SK-N-SH (cell line): ENCODE results near the gene NEU2. TPM values are rescaled to one million over a fixed set of nuclear protein-coding genes. Genes with fewer than 3 reads are reported as not detected.

Experiments used
- CTCF ChIA-PET: fragments of 300-600, 350-600 bp; formaldehyde crosslinking; extraction: SDS; loops from one replicate; lab custom pipeline; 2021; lab: Yijun Ruan, JAX
- POLR2A ChIA-PET: fragments of 350-600 bp; sonication (Branson Sonifier 250); formaldehyde crosslinking; extraction: SDS; loops from one replicate; lab custom pipeline; 2020; ENCODE audit warnings: antibody characterized with exemption, inconsistent platforms; lab: Yijun Ruan, JAX
- DNase-seq: peaks from one replicate; pipeline ENCODE4 v3.0.0; 2012
- H2AFZ ChIP-seq: fragments of 200-600 bp; sonication (generic); 2 replicates; pipeline ENCODE4 v1.8.1; 2016; ENCODE audit warnings: antibody characterized with exemption, mild to moderate bottlenecking, low read depth
- H3F3A ChIP-seq: fragments of 200-600 bp; sonication (generic); replicated peaks from 2 replicates; pipeline ENCODE3; 2016; ENCODE audit warnings: antibody characterized with exemption, mild to moderate bottlenecking; ENCODE audit not compliant: insufficient read depth
- H3K27ac ChIP-seq, 2 experiments: fragments of 200-500 bp in 1 of 2; fragments of 200-600 bp in 1 of 2; sonication (Bioruptor generic) in 1 of 2; sonication (generic), shearing (Covaris generic) in 1 of 2; 2 replicates each; pipeline versions ENCODE4 v1.5.1 to v1.6.1; 2014 to 2016; ENCODE audit warnings: low read depth in 2 of 2, inconsistent platforms in 1 of 2, low read length in 1 of 2, mild to moderate bottlenecking in 1 of 2, mixed read lengths in 1 of 2
- H3K27me3 ChIP-seq: fragments of 200-600 bp; sonication (generic), shearing (Covaris generic); 2 replicates; pipeline ENCODE4 v1.6.1; 2016; ENCODE audit warnings: mixed run types; ENCODE audit not compliant: insufficient read depth
- H3K36me3 ChIP-seq, 2 experiments: fragments of 200-500 bp in 1 of 2; fragments of 200-600 bp in 1 of 2; sonication (Bioruptor generic) in 1 of 2; sonication (generic) in 1 of 2; replicated peaks in 1 of 2; 2 replicates each; pipeline versions ENCODE3 to v1.5.1; 2014 to 2016; ENCODE audit warnings: low read length in 1 of 2, mild to moderate bottlenecking in 1 of 2; ENCODE audit not compliant: insufficient read depth in 2 of 2, control insufficient read depth in 1 of 2
- H3K4me1 ChIP-seq, 2 experiments: fragments of 200-500 bp in 1 of 2; fragments of 200-600 bp in 1 of 2; sonication (Bioruptor generic) in 1 of 2; sonication (generic), shearing (Covaris generic) in 1 of 2; 2 replicates each; pipeline versions ENCODE4 v1.5.1 to v1.6.1; 2014 to 2016; ENCODE audit warnings: low read depth in 1 of 2, low read length in 1 of 2, mixed run types in 1 of 2; ENCODE audit not compliant: insufficient read depth in 2 of 2, control insufficient read depth in 1 of 2
- H3K4me2 ChIP-seq: fragments of 200-600 bp; sonication (generic), shearing (Covaris generic); 2 replicates; pipeline ENCODE4 v1.6.1; 2017; ENCODE audit warnings: mixed run types
- H3K4me3 ChIP-seq, 2 experiments: fragments of 200-500 bp in 1 of 2; fragments of 200-600 bp in 1 of 2; sonication (Bioruptor generic) in 1 of 2; sonication (generic), shearing (Covaris generic) in 1 of 2; 2 replicates each; pipeline versions ENCODE4 v1.5.1 to v1.8.1; 2014 to 2016; ENCODE audit warnings: low read depth in 2 of 2, inconsistent platforms in 1 of 2, low read length in 1 of 2, mild to moderate bottlenecking in 1 of 2, mixed read lengths in 1 of 2, moderate library complexity in 1 of 2
- H3K79me2 ChIP-seq: fragments of 200-600 bp; sonication (generic); 2 replicates; pipeline ENCODE4 v1.8.1; 2017; ENCODE audit warnings: mild to moderate bottlenecking; ENCODE audit not compliant: insufficient read depth
- H3K9ac ChIP-seq: fragments of 200-600 bp; sonication (generic); 2 replicates; pipeline ENCODE4 v1.6.1; 2017; ENCODE audit warnings: mixed run types
- H3K9me2 ChIP-seq: fragments of 200-600 bp; sonication (generic); 2 replicates; pipeline ENCODE4 v1.6.1; 2017; ENCODE audit warnings: mixed run types
- H3K9me3 ChIP-seq: fragments of 200-600 bp; sonication (generic); 2 replicates; pipeline ENCODE4 v1.6.1; 2017; ENCODE audit warnings: mixed run types, mild to moderate bottlenecking, moderate library complexity
- H4K20me1 ChIP-seq: fragments of 200-600 bp; sonication (generic); 2 replicates; pipeline ENCODE4 v1.6.1; 2017; ENCODE audit warnings: mild to moderate bottlenecking, mixed run types; ENCODE audit not compliant: insufficient read depth
- ELF1 ChIP-seq: IDR thresholded peaks from 2 replicates; pipeline ENCODE4 v1.4.0; 2012
- EP300 ChIP-seq, 2 experiments: IDR thresholded peaks; 2 replicates each; pipeline versions ENCODE4 v1.4.0 to v1.6.1; 2012; ENCODE audit warnings: borderline replicate concordance in 1 of 2, low read depth in 1 of 2, low read length in 1 of 2
- EZH2phosphoT487 ChIP-seq: fragments of 200-600 bp; sonication (generic); IDR thresholded peaks from 2 replicates; pipeline ENCODE4 v1.6.1; 2017; ENCODE audit warnings: low read depth, mixed run types, mild to moderate bottlenecking, antibody characterized with exemption, moderate library complexity, borderline replicate concordance
- MXI1 ChIP-seq: IDR thresholded peaks from 2 replicates; pipeline ENCODE4 v1.6.1; 2012; ENCODE audit warnings: mild to moderate bottlenecking, low read depth, low read length, improper control_type of control experiment
- NFIC ChIP-seq: IDR thresholded peaks from 2 replicates; pipeline ENCODE4 v1.4.0; 2012; ENCODE audit warnings: borderline replicate concordance
- SIN3A ChIP-seq: IDR thresholded peaks from 2 replicates; pipeline ENCODE4 v1.6.1; 2012; ENCODE audit warnings: low read depth, mild to moderate bottlenecking, low read length, moderate library complexity, borderline replicate concordance
- TCF12 ChIP-seq: IDR thresholded peaks from 2 replicates; pipeline ENCODE4 v1.4.0; 2012
- WGBS: methylation state at CpG from one replicate; pipeline ENCODE4 v1.1.6; 2017; ENCODE audit warnings: low lambda C conversion rate; 5-methylcytosine and 5-hydroxymethylcytosine counted together
- polyA plus RNA-seq, 3 experiments: library from polyadenylated mRNA; depleted of rRNA; stranded (reverse); fragments of >200 nt; gene quantifications; 2 replicates each; pipeline ENCODE4 v1.2.3, GENCODE V29; 2012
- TF ChIP-seq, protein P1 (sequence below): IDR thresholded peaks from 2 replicates; pipeline ENCODE4 v1.4.0; 2012; ENCODE audit warnings: low read depth, borderline replicate concordance
- TF ChIP-seq, protein P2 (sequence below): IDR thresholded peaks from 2 replicates; pipeline ENCODE4; 2012
- TF ChIP-seq, protein P3 (sequence below): IDR thresholded peaks from 2 replicates; pipeline ENCODE4 v1.6.1; 2012; ENCODE audit warnings: mild to moderate bottlenecking, low read depth, low read length, moderate library complexity

NEU2 gene
- polyA plus RNA-seq, 1 of the 3 experiments (the other 2 are of a cell fraction): not detected

DNA sequence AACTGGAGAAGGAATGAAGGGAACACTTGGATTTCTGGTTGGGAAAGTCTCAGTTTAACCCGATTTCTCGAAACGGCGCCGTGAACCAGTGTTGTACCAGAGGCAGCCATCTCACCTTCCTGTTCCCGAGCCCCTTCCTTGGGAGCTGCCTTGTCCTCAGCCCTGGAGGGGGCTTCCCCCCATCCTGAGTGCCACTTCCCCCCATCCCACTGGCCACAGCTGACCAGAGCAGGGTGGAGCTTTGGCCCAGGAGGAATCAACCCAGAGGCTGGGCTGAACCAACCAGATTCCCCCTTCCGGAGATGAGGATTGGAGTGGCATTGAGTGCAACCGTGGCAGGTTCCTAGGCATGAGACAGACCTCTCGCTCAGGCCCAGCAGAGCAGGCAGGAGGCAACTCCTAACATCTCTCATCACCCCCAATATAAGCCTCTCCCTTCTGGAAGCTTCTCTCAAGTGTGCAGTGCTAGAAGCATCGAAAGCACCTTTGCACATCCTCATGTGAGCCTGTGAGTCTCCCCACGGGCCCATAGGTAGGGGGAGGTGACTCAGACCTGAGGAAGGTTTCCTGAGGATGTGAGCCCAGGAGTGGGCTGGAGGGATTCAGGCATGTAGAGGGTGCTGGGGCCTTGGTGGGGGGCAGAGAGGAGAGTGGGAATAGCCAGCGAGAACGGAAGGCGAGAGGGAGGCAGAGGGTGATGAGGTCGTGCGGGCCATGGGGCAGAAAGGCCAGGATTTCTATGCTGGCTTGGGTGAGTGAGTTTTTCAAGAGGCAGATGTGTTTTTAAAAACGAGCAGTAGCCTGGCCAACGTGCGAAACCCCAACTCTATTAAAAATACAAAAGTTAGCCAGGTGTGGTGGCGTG, 31.4 kb upstream of the NEU2 start:
- WGBS: 85% methylated on average over 17 of the region's 20 CpGs
- Histone ChIP-seq H2AFZ (no peak overlapping the region), H3K79me2 (no peaks in the 10 kb centered on the region), H3K36me3 (no peaks in the 10 kb centered on the region), H3K27me3 (no peaks in the 10 kb centered on the region), H3K9me3 (no peaks in the 10 kb centered on the region), H3K9ac (no peak overlapping the region), H3K9me2 (no peaks in the 10 kb centered on the region), H3F3A (no peaks in the 10 kb centered on the region), H3K4me1 (no peaks in the 10 kb centered on the region), H3K4me3 (no peak overlapping the region), H3K27ac (no peak overlapping the region), H3K4me2 (no peak overlapping the region), H4K20me1 (no peaks in the 10 kb centered on the region)
- no peak for TF ChIP-seq ELF1
- TF ChIP-seq MXI1: no peak
- DNase-seq: no peak
- ChIA-PET POLR2A (no interaction called here), CTCF (no interaction called here)

DNA sequence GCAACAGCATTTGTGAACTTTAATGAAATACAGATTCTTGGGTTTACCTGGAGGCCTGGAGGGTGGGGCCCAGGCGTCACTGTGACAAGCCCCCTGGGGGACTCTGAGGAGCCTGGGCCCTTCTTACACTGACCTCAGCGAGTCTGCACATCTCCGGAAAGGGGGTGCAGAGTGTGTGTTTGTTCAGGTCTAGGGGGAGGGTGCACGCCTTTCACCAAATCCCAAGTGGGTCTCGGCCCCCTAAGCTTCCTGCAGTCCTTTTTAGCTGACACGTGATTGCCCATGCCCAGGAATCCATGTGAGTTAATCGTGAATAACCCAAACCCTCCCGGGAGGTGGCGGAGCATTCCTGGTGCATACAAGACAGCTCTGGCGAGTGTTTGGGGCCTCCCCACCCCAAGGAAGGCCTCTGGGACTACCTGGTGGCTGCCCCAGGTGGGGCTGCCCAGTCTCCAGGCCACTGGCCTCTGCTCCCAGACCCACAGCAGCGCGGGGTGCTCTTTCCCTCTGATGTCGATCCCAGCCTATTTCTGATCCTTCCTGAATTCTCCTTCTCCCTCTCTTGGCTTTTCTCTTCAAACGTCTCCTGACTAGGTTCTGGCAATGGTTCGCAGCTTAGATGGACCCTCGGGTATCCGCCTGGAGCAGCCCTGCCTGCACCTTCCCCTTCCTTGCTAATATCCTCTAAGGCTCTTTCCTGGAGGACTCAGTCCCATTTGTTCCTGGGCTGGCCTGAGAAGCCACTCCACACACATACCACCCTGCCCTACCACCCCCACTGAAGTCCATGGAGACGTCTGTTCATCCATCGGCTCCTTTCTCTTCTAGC, 29.4 kb upstream of the NEU2 start:
- H3K4me1 ChIP-seq: no peaks in the 10 kb centered on the region
- no peaks in the 10 kb centered on the region for H4K20me1 ChIP-seq
- H3K36me3 ChIP-seq: no peaks in the 10 kb centered on the region
- no peak overlapping the region for H3K4me2 ChIP-seq
- no peak overlapping the region for H3K27ac ChIP-seq
- no peaks in the 10 kb centered on the region for H3K9me2 ChIP-seq
- ChIA-PET POLR2A (no interaction called here), CTCF (no interaction called here)
- DNase-seq: no peak
- H3F3A ChIP-seq: no peaks in the 10 kb centered on the region
- WGBS: 80% methylated on average over 16 of the region's 19 CpGs
- no peaks in the 10 kb centered on the region for H3K79me2 ChIP-seq
- H3K9ac ChIP-seq: no peak overlapping the region
- no peak for TF ChIP-seq TCF12
- TF ChIP-seq, protein P1, sequence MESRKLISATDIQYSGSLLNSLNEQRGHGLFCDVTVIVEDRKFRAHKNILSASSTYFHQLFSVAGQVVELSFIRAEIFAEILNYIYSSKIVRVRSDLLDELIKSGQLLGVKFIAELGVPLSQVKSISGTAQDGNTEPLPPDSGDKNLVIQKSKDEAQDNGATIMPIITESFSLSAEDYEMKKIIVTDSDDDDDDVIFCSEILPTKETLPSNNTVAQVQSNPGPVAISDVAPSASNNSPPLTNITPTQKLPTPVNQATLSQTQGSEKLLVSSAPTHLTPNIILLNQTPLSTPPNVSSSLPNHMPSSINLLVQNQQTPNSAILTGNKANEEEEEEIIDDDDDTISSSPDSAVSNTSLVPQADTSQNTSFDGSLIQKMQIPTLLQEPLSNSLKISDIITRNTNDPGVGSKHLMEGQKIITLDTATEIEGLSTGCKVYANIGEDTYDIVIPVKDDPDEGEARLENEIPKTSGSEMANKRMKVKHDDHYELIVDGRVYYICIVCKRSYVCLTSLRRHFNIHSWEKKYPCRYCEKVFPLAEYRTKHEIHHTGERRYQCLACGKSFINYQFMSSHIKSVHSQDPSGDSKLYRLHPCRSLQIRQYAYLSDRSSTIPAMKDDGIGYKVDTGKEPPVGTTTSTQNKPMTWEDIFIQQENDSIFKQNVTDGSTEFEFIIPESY: no peak
- no peak for TF ChIP-seq NFIC
- no peak for TF ChIP-seq SIN3A
- TF ChIP-seq, protein P2, sequence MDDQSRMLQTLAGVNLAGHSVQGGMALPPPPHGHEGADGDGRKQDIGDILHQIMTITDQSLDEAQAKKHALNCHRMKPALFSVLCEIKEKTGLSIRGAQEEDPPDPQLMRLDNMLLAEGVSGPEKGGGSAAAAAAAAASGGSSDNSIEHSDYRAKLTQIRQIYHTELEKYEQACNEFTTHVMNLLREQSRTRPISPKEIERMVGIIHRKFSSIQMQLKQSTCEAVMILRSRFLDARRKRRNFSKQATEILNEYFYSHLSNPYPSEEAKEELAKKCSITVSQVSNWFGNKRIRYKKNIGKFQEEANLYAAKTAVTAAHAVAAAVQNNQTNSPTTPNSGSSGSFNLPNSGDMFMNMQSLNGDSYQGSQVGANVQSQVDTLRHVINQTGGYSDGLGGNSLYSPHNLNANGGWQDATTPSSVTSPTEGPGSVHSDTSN: no peak
- no peak for TF ChIP-seq EZH2phosphoT487
- TF ChIP-seq, protein P3, sequence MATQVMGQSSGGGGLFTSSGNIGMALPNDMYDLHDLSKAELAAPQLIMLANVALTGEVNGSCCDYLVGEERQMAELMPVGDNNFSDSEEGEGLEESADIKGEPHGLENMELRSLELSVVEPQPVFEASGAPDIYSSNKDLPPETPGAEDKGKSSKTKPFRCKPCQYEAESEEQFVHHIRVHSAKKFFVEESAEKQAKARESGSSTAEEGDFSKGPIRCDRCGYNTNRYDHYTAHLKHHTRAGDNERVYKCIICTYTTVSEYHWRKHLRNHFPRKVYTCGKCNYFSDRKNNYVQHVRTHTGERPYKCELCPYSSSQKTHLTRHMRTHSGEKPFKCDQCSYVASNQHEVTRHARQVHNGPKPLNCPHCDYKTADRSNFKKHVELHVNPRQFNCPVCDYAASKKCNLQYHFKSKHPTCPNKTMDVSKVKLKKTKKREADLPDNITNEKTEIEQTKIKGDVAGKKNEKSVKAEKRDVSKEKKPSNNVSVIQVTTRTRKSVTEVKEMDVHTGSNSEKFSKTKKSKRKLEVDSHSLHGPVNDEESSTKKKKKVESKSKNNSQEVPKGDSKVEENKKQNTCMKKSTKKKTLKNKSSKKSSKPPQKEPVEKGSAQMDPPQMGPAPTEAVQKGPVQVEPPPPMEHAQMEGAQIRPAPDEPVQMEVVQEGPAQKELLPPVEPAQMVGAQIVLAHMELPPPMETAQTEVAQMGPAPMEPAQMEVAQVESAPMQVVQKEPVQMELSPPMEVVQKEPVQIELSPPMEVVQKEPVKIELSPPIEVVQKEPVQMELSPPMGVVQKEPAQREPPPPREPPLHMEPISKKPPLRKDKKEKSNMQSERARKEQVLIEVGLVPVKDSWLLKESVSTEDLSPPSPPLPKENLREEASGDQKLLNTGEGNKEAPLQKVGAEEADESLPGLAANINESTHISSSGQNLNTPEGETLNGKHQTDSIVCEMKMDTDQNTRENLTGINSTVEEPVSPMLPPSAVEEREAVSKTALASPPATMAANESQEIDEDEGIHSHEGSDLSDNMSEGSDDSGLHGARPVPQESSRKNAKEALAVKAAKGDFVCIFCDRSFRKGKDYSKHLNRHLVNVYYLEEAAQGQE: no peak
- no peak for TF ChIP-seq EP300 (IDR thresholded peaks at IDR 0.05; ENCODE audit: borderline replicate concordance in 1 of 2, low read depth in 1 of 2, low read length in 1 of 2)
- H3K27me3 ChIP-seq: no peaks in the 10 kb centered on the region
- no peaks in the 10 kb centered on the region for H3K9me3 ChIP-seq
- no peak overlapping the region for H3K4me3 ChIP-seq
- no peak overlapping the region for H2AFZ ChIP-seq
